ENCODE measurements around the gene PRR18.

Gene PRR18

GRCh38 chr6:166318227-166318626 lies 10.0 kb upstream of the PRR18 start:
- H3K4me3 ChIP-seq = no peak overlapping the region
- TF ChIP-seq, protein P1, sequence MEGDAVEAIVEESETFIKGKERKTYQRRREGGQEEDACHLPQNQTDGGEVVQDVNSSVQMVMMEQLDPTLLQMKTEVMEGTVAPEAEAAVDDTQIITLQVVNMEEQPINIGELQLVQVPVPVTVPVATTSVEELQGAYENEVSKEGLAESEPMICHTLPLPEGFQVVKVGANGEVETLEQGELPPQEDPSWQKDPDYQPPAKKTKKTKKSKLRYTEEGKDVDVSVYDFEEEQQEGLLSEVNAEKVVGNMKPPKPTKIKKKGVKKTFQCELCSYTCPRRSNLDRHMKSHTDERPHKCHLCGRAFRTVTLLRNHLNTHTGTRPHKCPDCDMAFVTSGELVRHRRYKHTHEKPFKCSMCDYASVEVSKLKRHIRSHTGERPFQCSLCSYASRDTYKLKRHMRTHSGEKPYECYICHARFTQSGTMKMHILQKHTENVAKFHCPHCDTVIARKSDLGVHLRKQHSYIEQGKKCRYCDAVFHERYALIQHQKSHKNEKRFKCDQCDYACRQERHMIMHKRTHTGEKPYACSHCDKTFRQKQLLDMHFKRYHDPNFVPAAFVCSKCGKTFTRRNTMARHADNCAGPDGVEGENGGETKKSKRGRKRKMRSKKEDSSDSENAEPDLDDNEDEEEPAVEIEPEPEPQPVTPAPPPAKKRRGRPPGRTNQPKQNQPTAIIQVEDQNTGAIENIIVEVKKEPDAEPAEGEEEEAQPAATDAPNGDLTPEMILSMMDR (IDR thresholded peaks at IDR 0.05) = no peak
- H3K27ac ChIP-seq = no peak overlapping the region
- DNase-seq (ENCODE audit: low spot score) = peak; percentile 41

- TF ChIP-seq, protein P1 (IDR thresholded peaks at IDR 0.05) = no peak
- H3K4me3 ChIP-seq = no peak overlapping the region
- H3K27ac ChIP-seq = no peak overlapping the region
- peak; percentile 63 for DNase-seq (ENCODE audit: low spot score)
Observed at GRCh38 chr6:166317261-166318212, 9.3 kb upstream of the PRR18 start.

- no peak for DNase-seq (ENCODE audit: low spot score)
Observed at GRCh38 chr6:166315436-166315835, 7.2 kb upstream of the PRR18 start.

DNA sequence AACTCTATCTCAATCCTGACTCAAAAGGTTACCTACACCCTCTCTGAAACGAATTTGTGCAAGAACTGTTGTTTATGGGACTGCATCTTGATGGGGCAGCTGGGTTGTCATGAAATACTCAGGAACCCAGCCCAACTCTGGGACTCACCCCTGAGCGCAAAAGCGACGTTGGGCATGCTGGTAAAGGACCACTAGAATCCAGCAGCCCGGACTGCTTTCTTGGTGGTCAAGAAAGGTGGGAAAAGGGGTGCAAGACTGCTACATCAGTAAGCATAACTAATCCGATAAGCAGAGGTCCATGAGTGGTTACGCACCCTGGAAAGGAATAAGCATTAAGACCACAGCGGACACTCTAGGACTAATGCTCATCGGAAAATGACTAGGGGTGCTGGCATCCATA lies 6.3 kb upstream of the PRR18 start:
- TF ChIP-seq, protein P1 (IDR thresholded peaks at IDR 0.05) = no peak
- DNase-seq (ENCODE audit: low spot score) = peak; percentile 31
- Histone ChIP-seq H3K4me3 (no peak overlapping the region), H3K27ac (no peak overlapping the region)

More at GRCh38 chr6:166315436-166315835, 7.2 kb upstream of the PRR18 start:
- H3K27ac ChIP-seq = no peak overlapping the region
- no peak overlapping the region for H3K4me3 ChIP-seq
- TF ChIP-seq, protein P1 (IDR thresholded peaks at IDR 0.05) = no peak

- TF ChIP-seq, protein P1 (IDR thresholded peaks at IDR 0.05) = peak; percentile 34
- Histone ChIP-seq H3K4me3 (no peak overlapping the region), H3K27ac (no peak overlapping the region)
- peak; percentile 50 for DNase-seq (ENCODE audit: low spot score)
Observed at GRCh38 chr6:166313255-166314070, 5.3 kb upstream of the PRR18 start.

GRCh38 chr6:166312832-166313231 lies 4.6 kb upstream of the PRR18 start:
- H3K27ac ChIP-seq = no peak overlapping the region
- TF ChIP-seq, protein P1 (IDR thresholded peaks at IDR 0.05) = no peak
- no peak for DNase-seq (ENCODE audit: low spot score)
- H3K4me3 ChIP-seq = no peak overlapping the region
